K562 (cell line): ENCODE results near the gene CMSS1.

Source experiments
- CBX1 ChIP-seq: sonication (generic); IDR thresholded peaks from 2 replicates; pipeline ENCODE4 v1.6.1; 2016; ENCODE audit warnings: antibody characterized with exemption, low read depth, mild to moderate bottlenecking
- DLX4 ChIP-seq: fragments of 250-450 bp; sonication (Bioruptor Pico); IDR thresholded peaks from 2 replicates; pipeline ENCODE4 v1.6.1; 2021; ENCODE audit warnings: mild to moderate bottlenecking
- E2F8 ChIP-seq: fragments of 450-650 bp; IDR thresholded peaks from 2 replicates; pipeline ENCODE4 v1.7.1; 2018; ENCODE audit warnings: mild to moderate bottlenecking, low read depth; ENCODE audit not compliant: partially characterized antibody
- HNRNPUL1 ChIP-seq: fragments of 200-400 bp; formaldehyde crosslinking; IDR thresholded peaks from 2 replicates; pipeline ENCODE4 v1.6.1; 2017; ENCODE audit warnings: low read length
- JUN ChIP-seq, 2 experiments: sonication (generic) in 1 of 2; formaldehyde crosslinking in 1 of 2; IDR thresholded peaks; 2 replicates each; pipeline versions ENCODE4 v1.6.1 to v1.8.0; 2012 to 2022; ENCODE audit warnings: borderline replicate concordance in 2 of 2, mild to moderate bottlenecking in 2 of 2, improper control_type of control experiment in 1 of 2, low read depth in 1 of 2, low read length in 1 of 2, missing genetic modification reagents in 1 of 2
- MYC ChIP-seq, 2 experiments: fragments of 250-450 bp in 1 of 2; sonication (Bioruptor Pico) in 1 of 2; IDR thresholded peaks; 2 replicates each; pipeline versions ENCODE4 v1.5.1 to v1.6.1; 2012 to 2021; ENCODE audit warnings: low read depth in 2 of 2, borderline replicate concordance in 1 of 2, improper control_type of control experiment in 1 of 2, low read length in 1 of 2, mild to moderate bottlenecking in 1 of 2, moderate library complexity in 1 of 2
- POLR2AphosphoS2 ChIP-seq: IDR thresholded peaks from 2 replicates; pipeline ENCODE4 v1.6.1; 2012; ENCODE audit warnings: low read length, improper control_type of control experiment
- PTBP1 ChIP-seq: fragments of 200-400 bp; formaldehyde crosslinking; IDR thresholded peaks from 2 replicates; pipeline ENCODE4 v1.6.1; 2017; ENCODE audit warnings: low read depth, low read length
- SPI1 ChIP-seq: IDR thresholded peaks from 2 replicates; pipeline ENCODE4 v1.6.1; 2011; ENCODE audit warnings: low read depth, low read length, control low read depth, borderline replicate concordance
- TCF7 ChIP-seq: sonication (generic); IDR thresholded peaks from 2 replicates; pipeline ENCODE4 v1.6.1; 2016; ENCODE audit warnings: antibody characterized with exemption, borderline replicate concordance
- ZNF592 ChIP-seq: fragments of 450-650 bp; IDR thresholded peaks from 2 replicates; pipeline ENCODE4 v1.6.1; 2017; ENCODE audit warnings: antibody characterized with exemption, mild to moderate bottlenecking
- TF ChIP-seq, protein P1 (sequence below), 3 experiments: IDR thresholded peaks in 2 of 3; conservative IDR thresholded peaks in 1 of 3; 2 replicates each; pipeline ENCODE4 v1.5.1; 2011 to 2012; ENCODE audit warnings: low read length in 3 of 3, mild to moderate bottlenecking in 3 of 3, control low read depth in 2 of 3, improper control_type of control experiment in 1 of 3, inconsistent platforms in 1 of 3, low read depth in 1 of 3, mixed read lengths in 1 of 3, moderate library complexity in 1 of 3; ENCODE audit not compliant: insufficient read depth in 2 of 3
- TF ChIP-seq, protein P2 (sequence below): sonication (generic); formaldehyde crosslinking; IDR thresholded peaks from 2 replicates; pipeline ENCODE4 v1.8.1; 2023; ENCODE audit warnings: mild to moderate bottlenecking, missing genetic modification reagents
- TF ChIP-seq, protein P3 (sequence below), 2 experiments: fragments of 450-650 bp in 1 of 2; IDR thresholded peaks; 2 replicates each; pipeline ENCODE4 v1.6.1; 2011 to 2017; ENCODE audit warnings: low read depth in 2 of 2, antibody characterized with exemption in 1 of 2, borderline replicate concordance in 1 of 2, low read length in 1 of 2, mild to moderate bottlenecking in 1 of 2, mixed read lengths in 1 of 2; ENCODE audit not compliant: control insufficient read depth in 1 of 2

- TF ChIP-seq JUN (IDR thresholded peaks at IDR 0.05; ENCODE audit: borderline replicate concordance, low read depth, low read length) (no peak), JUN (CRISPR knock-in tag; IDR thresholded peaks at IDR 0.05; ENCODE audit: borderline replicate concordance) (no peak), CBX1 (no peak), ZNF592 (no peak), DLX4 (CRISPR knock-in tag) (no peak), HNRNPUL1 (no peak), POLR2AphosphoS2 (no peak), PTBP1 (no peak), E2F8 (no peak), TCF7 (no peak), SPI1 (no peak), MYC (IDR thresholded peaks at IDR 0.05; ENCODE audit: low read depth, low read length) (no peak), MYC (CRISPR knock-in tag; IDR thresholded peaks at IDR 0.05; ENCODE audit: borderline replicate concordance, low read depth) (no peak)
- TF ChIP-seq, protein P1, sequence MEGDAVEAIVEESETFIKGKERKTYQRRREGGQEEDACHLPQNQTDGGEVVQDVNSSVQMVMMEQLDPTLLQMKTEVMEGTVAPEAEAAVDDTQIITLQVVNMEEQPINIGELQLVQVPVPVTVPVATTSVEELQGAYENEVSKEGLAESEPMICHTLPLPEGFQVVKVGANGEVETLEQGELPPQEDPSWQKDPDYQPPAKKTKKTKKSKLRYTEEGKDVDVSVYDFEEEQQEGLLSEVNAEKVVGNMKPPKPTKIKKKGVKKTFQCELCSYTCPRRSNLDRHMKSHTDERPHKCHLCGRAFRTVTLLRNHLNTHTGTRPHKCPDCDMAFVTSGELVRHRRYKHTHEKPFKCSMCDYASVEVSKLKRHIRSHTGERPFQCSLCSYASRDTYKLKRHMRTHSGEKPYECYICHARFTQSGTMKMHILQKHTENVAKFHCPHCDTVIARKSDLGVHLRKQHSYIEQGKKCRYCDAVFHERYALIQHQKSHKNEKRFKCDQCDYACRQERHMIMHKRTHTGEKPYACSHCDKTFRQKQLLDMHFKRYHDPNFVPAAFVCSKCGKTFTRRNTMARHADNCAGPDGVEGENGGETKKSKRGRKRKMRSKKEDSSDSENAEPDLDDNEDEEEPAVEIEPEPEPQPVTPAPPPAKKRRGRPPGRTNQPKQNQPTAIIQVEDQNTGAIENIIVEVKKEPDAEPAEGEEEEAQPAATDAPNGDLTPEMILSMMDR (IDR thresholded peaks at IDR 0.05 in 2 of 3, conservative IDR thresholded peaks at IDR 0.05 in 1 of 3; ENCODE audit: insufficient read depth in 2 of 3, low read depth in 1 of 3, low read length in 3 of 3): no peak
- TF ChIP-seq, protein P2, sequence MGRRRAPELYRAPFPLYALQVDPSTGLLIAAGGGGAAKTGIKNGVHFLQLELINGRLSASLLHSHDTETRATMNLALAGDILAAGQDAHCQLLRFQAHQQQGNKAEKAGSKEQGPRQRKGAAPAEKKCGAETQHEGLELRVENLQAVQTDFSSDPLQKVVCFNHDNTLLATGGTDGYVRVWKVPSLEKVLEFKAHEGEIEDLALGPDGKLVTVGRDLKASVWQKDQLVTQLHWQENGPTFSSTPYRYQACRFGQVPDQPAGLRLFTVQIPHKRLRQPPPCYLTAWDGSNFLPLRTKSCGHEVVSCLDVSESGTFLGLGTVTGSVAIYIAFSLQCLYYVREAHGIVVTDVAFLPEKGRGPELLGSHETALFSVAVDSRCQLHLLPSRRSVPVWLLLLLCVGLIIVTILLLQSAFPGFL (CRISPR knock-in tag): no peak
- TF ChIP-seq, protein P3, sequence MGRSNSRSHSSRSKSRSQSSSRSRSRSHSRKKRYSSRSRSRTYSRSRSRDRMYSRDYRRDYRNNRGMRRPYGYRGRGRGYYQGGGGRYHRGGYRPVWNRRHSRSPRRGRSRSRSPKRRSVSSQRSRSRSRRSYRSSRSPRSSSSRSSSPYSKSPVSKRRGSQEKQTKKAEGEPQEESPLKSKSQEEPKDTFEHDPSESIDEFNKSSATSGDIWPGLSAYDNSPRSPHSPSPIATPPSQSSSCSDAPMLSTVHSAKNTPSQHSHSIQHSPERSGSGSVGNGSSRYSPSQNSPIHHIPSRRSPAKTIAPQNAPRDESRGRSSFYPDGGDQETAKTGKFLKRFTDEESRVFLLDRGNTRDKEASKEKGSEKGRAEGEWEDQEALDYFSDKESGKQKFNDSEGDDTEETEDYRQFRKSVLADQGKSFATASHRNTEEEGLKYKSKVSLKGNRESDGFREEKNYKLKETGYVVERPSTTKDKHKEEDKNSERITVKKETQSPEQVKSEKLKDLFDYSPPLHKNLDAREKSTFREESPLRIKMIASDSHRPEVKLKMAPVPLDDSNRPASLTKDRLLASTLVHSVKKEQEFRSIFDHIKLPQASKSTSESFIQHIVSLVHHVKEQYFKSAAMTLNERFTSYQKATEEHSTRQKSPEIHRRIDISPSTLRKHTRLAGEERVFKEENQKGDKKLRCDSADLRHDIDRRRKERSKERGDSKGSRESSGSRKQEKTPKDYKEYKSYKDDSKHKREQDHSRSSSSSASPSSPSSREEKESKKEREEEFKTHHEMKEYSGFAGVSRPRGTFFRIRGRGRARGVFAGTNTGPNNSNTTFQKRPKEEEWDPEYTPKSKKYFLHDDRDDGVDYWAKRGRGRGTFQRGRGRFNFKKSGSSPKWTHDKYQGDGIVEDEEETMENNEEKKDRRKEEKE (IDR thresholded peaks at IDR 0.05; ENCODE audit: borderline replicate concordance in 1 of 2, control insufficient read depth in 1 of 2, low read depth in 2 of 2, low read length in 1 of 2): no peak
These were observed 290.9 kb downstream of the CMSS1 start for GRCh38 chr3:100108464-100109079.
